Endodermal cell (in vitro differentiated cells): ENCODE data around the gene TPST1. TPM values are rescaled to one million over a fixed set of nuclear protein-coding genes. Genes with fewer than 3 reads are reported as not detected.

Experiments used
- DNase-seq: peaks from one replicate; pipeline ENCODE4 v3.0.0-alpha.2; 2017
- H3K27ac ChIP-seq: 2 replicates; pipeline ENCODE4 v1.5.1; 2013; ENCODE audit warnings: mild to moderate bottlenecking, low read depth, low read length, moderate library complexity
- H3K27me3 ChIP-seq: 2 replicates; pipeline ENCODE4 v1.6.1; 2013; ENCODE audit warnings: mild to moderate bottlenecking, low read length, moderate library complexity; ENCODE audit not compliant: insufficient read depth, control insufficient read depth, poor library complexity, severe bottlenecking
- H3K36me3 ChIP-seq: 2 replicates; pipeline ENCODE4 v1.7.0; 2013; ENCODE audit warnings: mild to moderate bottlenecking, low read length, moderate library complexity; ENCODE audit not compliant: control insufficient read depth, insufficient read depth
- H3K4me1 ChIP-seq: one replicate; pipeline ENCODE4 v1.7.0; 2013; ENCODE audit warnings: low read length; ENCODE audit not compliant: control insufficient read depth, insufficient read depth
- H3K4me3 ChIP-seq: 2 replicates; pipeline ENCODE4 v1.5.1; 2013; ENCODE audit warnings: mild to moderate bottlenecking, low read length, moderate library complexity
- H3K9ac ChIP-seq: 2 replicates; pipeline ENCODE4 v1.6.1; 2013; ENCODE audit warnings: mild to moderate bottlenecking, low read length, moderate library complexity; ENCODE audit not compliant: poor library complexity, severe bottlenecking; ENCODE audit errors: extremely low read depth
- H3K9me3 ChIP-seq: 2 replicates; pipeline ENCODE4 v1.6.1; 2013; ENCODE audit warnings: mild to moderate bottlenecking, low read length, moderate library complexity; ENCODE audit not compliant: control insufficient read depth
- H3K27ac Mint-ChIP-seq: 2 replicates; pipeline ENCODE4 v1.8.0; 2020; ENCODE audit warnings: mixed read lengths
- H3K27me3 Mint-ChIP-seq: 2 replicates; pipeline ENCODE4 v1.8.0; 2021; ENCODE audit warnings: mild to moderate bottlenecking, mixed read lengths; ENCODE audit not compliant: insufficient read depth
- H3K36me3 Mint-ChIP-seq: 2 replicates; pipeline ENCODE4 v1.8.0; 2020; ENCODE audit warnings: low read depth, mixed read lengths
- H3K4me1 Mint-ChIP-seq: 2 replicates; pipeline ENCODE4 v1.8.0; 2020; ENCODE audit warnings: mixed read lengths
- H3K4me3 Mint-ChIP-seq: 2 replicates; pipeline ENCODE4 v1.8.0; 2020; ENCODE audit warnings: mild to moderate bottlenecking, moderate library complexity, mixed read lengths
- H3K9me3 Mint-ChIP-seq: 2 replicates; pipeline ENCODE4 v1.8.0; 2020; ENCODE audit warnings: mild to moderate bottlenecking, mixed read lengths
- WGBS, 2 experiments: methylation state at CpG; one replicate each; pipeline versions ENCODE4 v1.1.5 to v1.1.7; 2013; ENCODE audit warnings: missing lambda C conversion rate in 2 of 2, mixed read lengths in 1 of 2; ENCODE audit not compliant: insufficient coverage in 1 of 2, insufficient read length in 1 of 2; 5-methylcytosine and 5-hydroxymethylcytosine counted together
- total RNA-seq, 2 donors: library from RNA; stranded (reverse); fragmentation: NEBNext Ultra II Directional in 1 of 2; extraction: Animal tissue kit (Norgen Biotek cat#: 25700) in 1 of 2; gene quantifications; 2 replicates in 1 of 2; 3 replicates in 1 of 2; pipeline ENCODE4 v1.2.1, GENCODE V29; 2021
- TF ChIP-seq, protein P1 (sequence below): fragments of 200-600 bp; sonication (generic); conservative IDR thresholded peaks from 2 replicates; pipeline ENCODE4 v1.5.0; 2021; ENCODE audit warnings: antibody characterized with exemption, mild to moderate bottlenecking

The TPST1 gene
- total RNA-seq, 2 donors from 2014 or later: 38.3 to 43.8 TPM

DNA sequence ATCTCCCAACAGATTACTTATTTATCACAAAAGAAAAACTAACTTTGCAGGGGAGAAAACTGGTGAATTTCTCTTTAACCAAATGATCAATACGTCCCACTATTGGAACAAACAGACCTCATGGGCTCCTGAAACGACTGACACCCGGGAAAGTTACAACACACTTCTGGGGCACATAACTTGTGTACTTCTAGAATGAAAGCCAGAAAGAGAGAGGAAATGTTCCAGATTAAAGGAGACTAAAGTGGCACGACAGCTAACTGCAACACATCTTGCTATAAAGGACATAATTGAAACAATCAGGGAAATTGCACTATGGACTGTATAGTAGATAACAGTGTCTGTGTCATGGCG lies 14.7 kb upstream of the TPST1 start:
- Histone ChIP-seq H3K4me1 (no peaks in the 10 kb centered on the region), H3K27me3 (no peaks in the 10 kb centered on the region), H3K4me3 (no peak overlapping the region), H3K9ac (no peak overlapping the region), H3K36me3 (no peaks in the 10 kb centered on the region), H3K27ac (no peak overlapping the region), H3K9me3 (no peaks in the 10 kb centered on the region)
- TF ChIP-seq, protein P1, sequence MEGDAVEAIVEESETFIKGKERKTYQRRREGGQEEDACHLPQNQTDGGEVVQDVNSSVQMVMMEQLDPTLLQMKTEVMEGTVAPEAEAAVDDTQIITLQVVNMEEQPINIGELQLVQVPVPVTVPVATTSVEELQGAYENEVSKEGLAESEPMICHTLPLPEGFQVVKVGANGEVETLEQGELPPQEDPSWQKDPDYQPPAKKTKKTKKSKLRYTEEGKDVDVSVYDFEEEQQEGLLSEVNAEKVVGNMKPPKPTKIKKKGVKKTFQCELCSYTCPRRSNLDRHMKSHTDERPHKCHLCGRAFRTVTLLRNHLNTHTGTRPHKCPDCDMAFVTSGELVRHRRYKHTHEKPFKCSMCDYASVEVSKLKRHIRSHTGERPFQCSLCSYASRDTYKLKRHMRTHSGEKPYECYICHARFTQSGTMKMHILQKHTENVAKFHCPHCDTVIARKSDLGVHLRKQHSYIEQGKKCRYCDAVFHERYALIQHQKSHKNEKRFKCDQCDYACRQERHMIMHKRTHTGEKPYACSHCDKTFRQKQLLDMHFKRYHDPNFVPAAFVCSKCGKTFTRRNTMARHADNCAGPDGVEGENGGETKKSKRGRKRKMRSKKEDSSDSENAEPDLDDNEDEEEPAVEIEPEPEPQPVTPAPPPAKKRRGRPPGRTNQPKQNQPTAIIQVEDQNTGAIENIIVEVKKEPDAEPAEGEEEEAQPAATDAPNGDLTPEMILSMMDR: no peak
- peaks cover 3% of the 10 kb centered on the region for H3K36me3 Mint-ChIP-seq
- no peaks in the 10 kb centered on the region for H3K4me1 Mint-ChIP-seq
- H3K4me3 Mint-ChIP-seq: no peak overlapping the region
- WGBS, 2 experiments: 82 to 90% methylated on average over 4 to 5 of the region's 5 CpGs
- no peak for DNase-seq
- peaks cover 9% of the 10 kb centered on the region for H3K27me3 Mint-ChIP-seq
- H3K9me3 Mint-ChIP-seq: peaks cover 19% of the 10 kb centered on the region
- H3K27ac Mint-ChIP-seq: no peak overlapping the region

DNA sequence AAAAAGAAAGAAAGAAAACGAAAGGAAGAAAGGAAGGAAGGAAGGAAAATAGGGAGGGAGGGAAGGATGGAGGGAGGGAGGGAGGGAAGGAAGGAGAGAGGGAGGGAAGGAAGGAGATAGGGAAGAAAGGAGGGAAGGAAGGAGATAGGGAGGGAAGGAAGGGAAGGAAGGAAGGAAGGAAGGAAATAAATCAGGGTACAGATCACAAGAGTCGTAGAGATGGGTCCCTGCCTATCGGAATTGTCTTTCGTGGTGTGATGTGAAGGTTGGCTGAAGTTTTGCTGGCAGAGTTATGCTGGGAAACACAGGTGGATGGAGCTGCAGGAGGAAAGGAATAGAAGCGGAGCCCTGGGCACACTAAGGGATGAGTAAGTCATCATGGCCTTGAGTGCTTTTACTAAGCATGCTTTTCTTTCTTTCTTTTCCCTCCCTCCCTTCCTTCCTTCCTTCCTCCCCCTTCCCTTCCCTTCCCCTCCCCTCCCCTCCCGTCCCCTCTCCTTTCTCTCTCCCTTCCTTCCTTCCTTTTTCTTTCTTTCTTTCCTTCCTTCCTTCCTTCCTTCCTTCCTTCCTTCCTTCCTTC lies 11.9 kb upstream of the TPST1 start:
- Histone ChIP-seq H3K9me3 (no peaks in the 10 kb centered on the region), H3K27me3 (no peaks in the 10 kb centered on the region), H3K4me1 (no peaks in the 10 kb centered on the region), H3K27ac (no peak overlapping the region), H3K4me3 (no peak overlapping the region), H3K36me3 (no peaks in the 10 kb centered on the region), H3K9ac (no peak overlapping the region)
- no peaks in the 10 kb centered on the region for H3K4me1 Mint-ChIP-seq
- 88 to 93% methylated on average over 4 to 6 of the region's 6 CpGs for WGBS, 2 experiments
- no peak for DNase-seq
- TF ChIP-seq, protein P1: no peak
- no peaks in the 10 kb centered on the region for H3K36me3 Mint-ChIP-seq
- H3K4me3 Mint-ChIP-seq: no peak overlapping the region
- H3K27ac Mint-ChIP-seq: no peak overlapping the region
- H3K9me3 Mint-ChIP-seq: no peaks in the 10 kb centered on the region
- H3K27me3 Mint-ChIP-seq: peaks cover 11% of the 10 kb centered on the region

DNA sequence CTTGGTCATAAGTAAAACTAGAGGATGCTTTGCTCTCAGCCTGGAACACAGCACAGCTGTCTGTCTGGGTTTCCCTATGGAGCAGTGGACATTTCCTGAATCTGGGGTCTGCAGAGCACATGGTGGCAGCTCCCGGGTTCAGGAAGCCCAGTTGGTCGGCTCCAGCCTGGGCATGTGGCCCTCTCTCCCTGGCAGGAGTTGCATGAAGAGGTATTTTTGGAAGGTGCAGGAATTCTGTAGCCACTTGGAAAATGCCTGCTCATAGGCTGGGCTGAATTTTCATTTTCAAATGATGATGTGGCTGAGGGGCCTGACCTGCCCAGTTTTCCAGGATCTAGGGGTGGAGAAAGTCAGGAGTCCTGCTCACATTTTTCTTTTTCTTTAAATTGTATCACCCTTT lies 6.7 kb upstream of the TPST1 start:
- no peaks in the 10 kb centered on the region for H3K4me1 ChIP-seq
- Mint-ChIP-seq H3K4me3 (no peak overlapping the region), H3K27me3 (peaks cover 12% of the 10 kb centered on the region), H3K9me3 (no peaks in the 10 kb centered on the region), H3K27ac (peak overlapping the region; percentile 45), H3K36me3 (no peaks in the 10 kb centered on the region), H3K4me1 (peaks cover 3% of the 10 kb centered on the region)
- H3K9ac ChIP-seq: no peak overlapping the region
- TF ChIP-seq, protein P1: no peak
- no peak overlapping the region for H3K4me3 ChIP-seq
- 81 to 83% methylated on average over 1 to 2 of the region's 2 CpGs for WGBS, 2 experiments
- no peaks in the 10 kb centered on the region for H3K9me3 ChIP-seq
- H3K27me3 ChIP-seq: no peaks in the 10 kb centered on the region
- H3K27ac ChIP-seq: no peak overlapping the region
- DNase-seq: peak; percentile 50
- H3K36me3 ChIP-seq: no peaks in the 10 kb centered on the region
